Mucosa of rectum (tissue), 2 donors: ENCODE measurements around the gene PTGDR2.

ENCODE experiments used
- H3K27ac ChIP-seq, 2 donors: one replicate each; pipeline ENCODE4 v1.7.0; 2013; ENCODE audit warnings: inconsistent platforms in 2 of 2, low read depth in 2 of 2, low read length in 2 of 2
- H3K27me3 ChIP-seq, 2 donors: one replicate each; pipeline ENCODE4 v1.7.0; 2013; ENCODE audit warnings: low read length in 2 of 2; ENCODE audit not compliant: control insufficient read depth in 2 of 2, insufficient read depth in 2 of 2
- H3K36me3 ChIP-seq, 2 donors: one replicate each; pipeline ENCODE4 v1.7.0; 2013; ENCODE audit warnings: low read length in 2 of 2; ENCODE audit not compliant: control insufficient read depth in 2 of 2, insufficient read depth in 2 of 2
- H3K4me1 ChIP-seq, 2 donors: one replicate each; pipeline ENCODE4 v1.7.0; 2013; ENCODE audit warnings: low read length in 2 of 2, mild to moderate bottlenecking in 1 of 2; ENCODE audit not compliant: control insufficient read depth in 2 of 2, insufficient read depth in 2 of 2
- H3K4me3 ChIP-seq, 2 donors: one replicate each; pipeline ENCODE4 v1.7.0; 2013; ENCODE audit warnings: low read length in 2 of 2
- H3K9ac ChIP-seq, 2 donors: one replicate each; pipeline ENCODE4 v1.7.0; 2013; ENCODE audit warnings: low read length in 2 of 2, low read depth in 1 of 2, mild to moderate bottlenecking in 1 of 2
- H3K9me3 ChIP-seq, 2 donors: one replicate each; pipeline ENCODE4 v1.7.0; 2013; ENCODE audit warnings: low read length in 2 of 2; ENCODE audit not compliant: control insufficient read depth in 2 of 2
- donor health status: healthy.
- donor health status: Normal muscosa, but diverticular disease.

PTGDR2 gene

DNA sequence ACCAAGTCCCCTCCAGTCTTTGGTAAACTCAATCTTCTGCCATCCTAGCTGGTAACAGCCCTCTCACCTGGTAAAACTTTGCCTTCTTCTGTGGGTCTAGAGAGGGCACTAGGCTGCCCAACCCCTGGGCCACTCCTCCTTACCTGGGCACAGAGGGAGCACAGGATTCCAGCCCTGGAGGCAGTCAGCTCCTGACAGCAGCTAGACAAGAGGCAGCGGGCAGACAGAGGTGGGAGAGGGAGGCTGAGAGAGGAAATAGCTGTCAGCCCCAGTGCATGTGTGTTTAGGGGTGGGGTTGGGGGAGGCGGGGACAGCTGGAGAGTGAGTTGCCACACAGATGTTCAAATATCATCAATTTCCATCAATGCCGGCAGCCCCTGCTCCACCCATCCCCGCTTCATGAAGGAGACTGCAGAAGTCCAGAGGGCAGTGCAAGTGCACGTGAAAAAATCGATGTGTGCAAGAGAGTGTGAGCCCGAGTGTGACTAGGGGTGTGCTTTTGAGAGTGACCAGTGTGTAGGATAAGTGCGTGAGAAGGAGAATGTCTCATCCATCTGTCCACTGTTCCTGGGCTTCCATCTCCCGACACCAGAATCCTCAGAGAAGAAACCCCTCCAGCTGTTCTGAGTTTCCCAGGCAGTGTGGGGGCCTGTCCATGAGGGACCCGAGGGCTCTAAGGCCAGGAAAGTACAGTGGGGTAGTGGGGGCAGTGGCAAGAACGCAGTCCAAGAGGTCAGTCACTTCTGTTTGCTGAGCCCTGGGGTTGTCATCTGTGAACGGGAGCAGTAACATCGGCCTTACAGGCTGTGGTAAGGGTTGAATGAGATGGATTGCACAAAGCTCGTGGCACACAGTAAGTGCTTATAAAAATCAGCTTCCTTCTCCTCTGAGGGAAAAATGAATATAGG, at the start of gene PTGDR2:
TSS of gene PTGDR2 (minus strand) at position 225 of the 908 bp plus-strand sequence. CDS start 2,228 bp downstream, outside the sequence.
- Histone ChIP-seq H3K27ac (peak within 1 kb of the TSS; percentile 36 to 61), H3K27me3 (no peaks in the 10 kb centered on the region), H3K9me3 (no peaks in the 10 kb centered on the region), H3K4me1 (peaks cover 10 to 24% of the 10 kb centered on the region in 2 donors), H3K4me3 (peak within 1 kb of the TSS; percentile 31 to 68), H3K36me3 (peaks cover 4 to 8% of the 10 kb centered on the region in 2 donors), H3K9ac (peak within 1 kb of the TSS; percentile 41 to 53)

GRCh38 chr11:60905047-60905446, 49.3 kb upstream of the PTGDR2 start:
- no peaks in the 10 kb centered on the region for H3K27me3 ChIP-seq
- peaks cover 12 to 18% of the 10 kb centered on the region in 2 donors for H3K4me1 ChIP-seq
- no peaks in the 10 kb centered on the region for H3K9me3 ChIP-seq
- peak overlapping the region; percentile 80 to 90 for H3K9ac ChIP-seq
- H3K4me3 ChIP-seq = peak overlapping the region; percentile 75 to 95
- peaks cover 32 to 36% of the 10 kb centered on the region in 2 donors for H3K36me3 ChIP-seq
- H3K27ac ChIP-seq = peak overlapping the region in 1 of 2 donors; percentile 89

DNA sequence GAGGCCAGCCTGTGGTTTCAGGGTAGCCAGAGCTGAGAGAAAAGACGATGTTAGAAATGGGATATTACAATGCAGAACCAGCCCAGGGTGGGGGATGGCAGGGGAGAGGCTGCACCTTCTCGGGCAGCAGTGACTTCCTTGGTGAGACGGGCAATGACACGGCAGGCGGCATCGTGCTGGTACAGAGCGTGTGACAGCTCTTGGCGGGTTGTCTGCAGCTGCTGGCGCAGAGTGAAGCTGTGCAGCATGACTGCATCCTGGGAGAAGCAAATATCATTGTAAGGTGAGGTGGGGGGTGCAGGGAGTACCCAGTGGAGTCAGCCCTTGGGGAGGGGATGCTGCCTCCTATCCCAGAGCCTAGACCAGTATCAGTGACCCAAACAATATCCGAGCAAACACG, 46.9 kb upstream of the PTGDR2 start:
- H3K27me3 ChIP-seq = no peaks in the 10 kb centered on the region
- H3K4me3 ChIP-seq = no peak overlapping the region
- no peaks in the 10 kb centered on the region for H3K9me3 ChIP-seq
- no peak overlapping the region for H3K27ac ChIP-seq
- peaks cover 50 to 56% of the 10 kb centered on the region in 2 donors for H3K36me3 ChIP-seq
- no peak overlapping the region for H3K9ac ChIP-seq
- H3K4me1 ChIP-seq = peaks cover 12 to 23% of the 10 kb centered on the region in 2 donors

DNA sequence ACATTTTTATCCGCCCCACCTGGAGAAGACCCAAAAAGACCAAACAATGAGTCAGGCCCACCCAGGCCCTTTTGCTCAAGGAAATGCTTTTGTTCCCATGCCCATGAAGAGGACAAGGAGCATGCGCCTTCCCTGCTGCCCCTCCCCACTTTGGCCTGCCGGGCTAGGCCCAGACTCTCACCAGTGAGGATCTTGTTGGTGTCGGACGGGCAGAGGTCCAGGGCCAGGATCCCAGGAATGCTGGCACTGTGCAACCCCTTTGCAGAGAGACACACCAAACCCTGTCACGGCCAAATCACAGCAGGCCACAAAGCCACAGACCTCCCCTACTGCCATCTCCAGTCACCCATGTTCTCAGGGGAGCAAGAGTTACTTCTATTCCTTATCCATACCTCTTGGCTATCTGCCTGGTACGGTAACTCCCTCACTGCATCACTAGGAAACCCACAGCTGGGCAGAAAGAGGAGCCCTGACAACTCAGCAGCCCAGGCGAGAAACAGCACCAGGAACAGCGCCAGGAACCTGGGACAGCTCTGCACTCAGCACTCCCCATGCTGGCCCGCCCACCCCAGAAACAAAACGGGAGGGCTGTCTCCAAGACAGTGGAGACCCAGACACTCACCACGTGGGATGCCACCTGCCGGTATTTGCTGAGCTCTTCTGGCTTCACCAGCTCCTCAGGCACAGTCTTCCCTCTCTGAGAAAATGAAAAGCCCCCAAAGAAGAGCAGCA, 45.1 kb upstream of the PTGDR2 start:
- Histone ChIP-seq H3K36me3 (peaks cover 66 to 71% of the 10 kb centered on the region in 2 donors), H3K9me3 (no peaks in the 10 kb centered on the region), H3K4me1 (peaks cover 10 to 26% of the 10 kb centered on the region in 2 donors), H3K27me3 (no peaks in the 10 kb centered on the region), H3K4me3 (no peak overlapping the region), H3K27ac (no peak overlapping the region), H3K9ac (no peak overlapping the region)

- peaks cover 67 to 77% of the 10 kb centered on the region in 2 donors for H3K36me3 ChIP-seq
Measured at GRCh38 chr11:60899977-60900376, 44.2 kb upstream of the PTGDR2 start.

GRCh38 chr11:60899046-60899936, 43.5 kb upstream of the PTGDR2 start:
- Histone ChIP-seq H3K27ac (no peak overlapping the region), H3K4me3 (no peak overlapping the region), H3K4me1 (peaks cover under 1 to 26% of the 10 kb centered on the region in 2 donors), H3K9ac (no peak overlapping the region), H3K9me3 (no peaks in the 10 kb centered on the region), H3K27me3 (no peaks in the 10 kb centered on the region), H3K36me3 (peaks cover 74 to 84% of the 10 kb centered on the region in 2 donors)

More at GRCh38 chr11:60899977-60900376, 44.2 kb upstream of the PTGDR2 start:
- H3K27ac ChIP-seq = no peak overlapping the region
- H3K4me1 ChIP-seq = peaks cover 7 to 28% of the 10 kb centered on the region in 2 donors
- H3K9ac ChIP-seq = no peak overlapping the region
- H3K4me3 ChIP-seq = no peak overlapping the region
- no peaks in the 10 kb centered on the region for H3K27me3 ChIP-seq
- H3K9me3 ChIP-seq = no peaks in the 10 kb centered on the region

- Histone ChIP-seq H3K27ac (no peak overlapping the region), H3K9ac (no peak overlapping the region), H3K4me3 (no peak overlapping the region), H3K4me1 (peaks cover 0 to 27% of the 10 kb centered on the region in 2 donors), H3K9me3 (no peaks in the 10 kb centered on the region), H3K27me3 (no peaks in the 10 kb centered on the region), H3K36me3 (peaks cover 72 to 73% of the 10 kb centered on the region in 2 donors)
Measured at GRCh38 chr11:60897496-60897895, 41.7 kb upstream of the PTGDR2 start.

DNA sequence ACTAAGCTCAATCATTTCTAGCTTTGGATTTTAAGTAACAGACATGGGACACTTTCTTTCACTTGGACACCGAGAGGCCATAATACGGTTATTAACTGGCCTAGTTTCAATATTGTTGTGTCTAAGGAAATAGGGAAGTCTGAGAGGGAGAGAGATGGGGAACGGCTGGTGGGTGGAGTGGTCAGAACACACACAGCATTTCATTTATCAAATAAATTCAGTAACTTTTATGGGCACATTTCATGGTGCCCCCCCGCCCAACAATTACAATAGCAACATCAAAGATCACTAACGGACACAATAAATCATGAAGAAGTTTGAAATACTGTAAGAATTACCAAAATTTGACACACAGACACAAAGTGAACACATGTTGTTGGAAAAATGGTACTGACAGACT, 39.9 kb upstream of the PTGDR2 start:
- Histone ChIP-seq H3K27me3 (no peaks in the 10 kb centered on the region), H3K9me3 (no peaks in the 10 kb centered on the region), H3K4me3 (no peak overlapping the region), H3K9ac (no peak overlapping the region), H3K4me1 (peaks cover 0 to 33% of the 10 kb centered on the region in 2 donors), H3K27ac (peak overlapping the region; percentile 56 to 81), H3K36me3 (peaks cover 58 to 64% of the 10 kb centered on the region in 2 donors)

GRCh38 chr11:60891103-60891741, 35.5 kb upstream of the PTGDR2 start:
- Histone ChIP-seq H3K4me3 (no peak overlapping the region), H3K27ac (no peak overlapping the region), H3K36me3 (peaks cover 21 to 28% of the 10 kb centered on the region in 2 donors)

More at GRCh38 chr11:60891103-60891741, 35.5 kb upstream of the PTGDR2 start:
- H3K9me3 ChIP-seq = no peaks in the 10 kb centered on the region
- H3K9ac ChIP-seq = no peak overlapping the region
- peaks cover 6 to 42% of the 10 kb centered on the region in 2 donors for H3K4me1 ChIP-seq
- no peaks in the 10 kb centered on the region for H3K27me3 ChIP-seq
